DND-41 (cell line): ENCODE results near the gene UBE2C.

Experiments used
- EZH2 ChIP-seq: IDR thresholded peaks from 3 replicates; pipeline ENCODE4 v1.6.1; 2012; ENCODE audit warnings: borderline replicate concordance, low read depth, mild to moderate bottlenecking, moderate library complexity, low read length, inconsistent platforms; ENCODE audit not compliant: severe bottlenecking
- TF ChIP-seq, protein P1 (sequence below): IDR thresholded peaks from 2 replicates; pipeline ENCODE4 v1.5.1; 2012; ENCODE audit warnings: borderline replicate concordance, low read length, moderate library complexity, mild to moderate bottlenecking; ENCODE audit not compliant: poor library complexity, severe bottlenecking; ENCODE audit errors: extremely low read depth

DNA sequence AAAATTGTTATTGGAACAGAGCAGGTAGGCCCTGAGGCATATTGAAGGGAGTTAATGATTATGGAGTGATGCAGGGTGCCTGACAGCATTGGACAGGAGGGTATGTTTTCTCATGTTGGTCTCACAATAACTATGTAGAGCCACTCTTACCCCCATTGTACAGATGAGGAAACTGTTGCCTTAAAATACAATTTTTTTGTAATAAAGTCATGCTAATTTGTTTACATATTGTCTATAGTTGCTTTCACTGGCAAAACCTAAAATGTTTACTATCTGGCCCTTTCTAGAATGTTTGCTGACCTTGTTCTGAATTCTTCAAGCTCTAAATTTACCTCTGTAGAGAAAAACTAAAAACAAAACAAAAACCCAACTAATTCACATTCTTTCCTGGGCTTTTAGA, 39.1 kb downstream of the UBE2C start:
- TF ChIP-seq, protein P1, sequence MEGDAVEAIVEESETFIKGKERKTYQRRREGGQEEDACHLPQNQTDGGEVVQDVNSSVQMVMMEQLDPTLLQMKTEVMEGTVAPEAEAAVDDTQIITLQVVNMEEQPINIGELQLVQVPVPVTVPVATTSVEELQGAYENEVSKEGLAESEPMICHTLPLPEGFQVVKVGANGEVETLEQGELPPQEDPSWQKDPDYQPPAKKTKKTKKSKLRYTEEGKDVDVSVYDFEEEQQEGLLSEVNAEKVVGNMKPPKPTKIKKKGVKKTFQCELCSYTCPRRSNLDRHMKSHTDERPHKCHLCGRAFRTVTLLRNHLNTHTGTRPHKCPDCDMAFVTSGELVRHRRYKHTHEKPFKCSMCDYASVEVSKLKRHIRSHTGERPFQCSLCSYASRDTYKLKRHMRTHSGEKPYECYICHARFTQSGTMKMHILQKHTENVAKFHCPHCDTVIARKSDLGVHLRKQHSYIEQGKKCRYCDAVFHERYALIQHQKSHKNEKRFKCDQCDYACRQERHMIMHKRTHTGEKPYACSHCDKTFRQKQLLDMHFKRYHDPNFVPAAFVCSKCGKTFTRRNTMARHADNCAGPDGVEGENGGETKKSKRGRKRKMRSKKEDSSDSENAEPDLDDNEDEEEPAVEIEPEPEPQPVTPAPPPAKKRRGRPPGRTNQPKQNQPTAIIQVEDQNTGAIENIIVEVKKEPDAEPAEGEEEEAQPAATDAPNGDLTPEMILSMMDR: no peak
- TF ChIP-seq EZH2: no peak
